Frontal cortex (tissue), 4 donors: ENCODE data around the gene NPFF. TPM values are rescaled to one million over a fixed set of nuclear protein-coding genes. Genes with fewer than 3 reads are reported as not detected.
"Not testable (repeated sequence)": the region's sequence is repeated elsewhere in the genome, so short reads cannot be mapped to it uniquely, and the experiment has no call there.

ENCODE experiments used
- DNase-seq, 2 donors: peaks; one replicate each; pipeline ENCODE4 v3.0.0; 2012; ENCODE audit warnings: low spot score in 2 of 2
- FAIRE-seq: peaks from 2 replicates; lab custom pipeline; 2012; peaks lifted over from hg19 to GRCh38; lab: Jason Lieb, UNC
- total RNA-seq: library from RNA; depleted of rRNA; stranded (reverse); fragments of >200 nt; gene quantifications from one replicate; pipeline ENCODE4 v1.2.3, GENCODE V29; 2014
- donor health status: control.
- donor health status: control.
- donor health status: control.

NPFF gene
- total RNA-seq, 1 donor from 2014 or later: not detected

DNA sequence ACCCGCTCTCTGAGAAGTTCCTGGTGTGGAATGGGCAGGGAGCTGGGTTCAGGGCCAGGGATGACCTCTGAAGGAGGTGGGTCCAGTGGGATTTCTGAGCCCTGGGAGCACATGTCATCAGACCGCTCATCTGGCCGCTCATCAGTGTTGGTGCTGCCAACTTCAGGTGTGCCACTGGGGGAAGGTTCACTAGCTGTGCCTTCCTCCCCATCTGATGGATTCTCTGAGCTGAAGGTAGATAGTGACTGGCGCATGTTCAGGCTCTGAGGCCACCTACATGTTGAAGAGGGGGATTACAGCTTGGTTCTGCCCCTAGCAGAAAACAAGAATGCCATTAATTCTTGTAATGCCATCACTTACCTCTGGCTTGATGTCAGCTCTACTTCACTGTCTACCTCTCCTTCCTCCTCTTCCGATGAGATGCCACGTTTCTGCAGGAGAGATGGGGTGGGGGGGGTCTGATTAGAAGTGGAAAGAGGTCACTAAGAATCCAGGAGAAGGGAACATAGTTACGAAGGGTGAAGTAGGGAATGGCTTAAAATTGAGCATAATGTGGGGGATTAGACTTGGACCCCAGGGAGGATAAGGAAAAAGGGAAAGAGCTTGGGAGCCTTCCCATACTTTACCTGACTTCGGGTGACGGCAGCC, 25.2 kb downstream of the NPFF start:
- DNase-seq (no peak), FAIRE-seq (no peak)

DNA sequence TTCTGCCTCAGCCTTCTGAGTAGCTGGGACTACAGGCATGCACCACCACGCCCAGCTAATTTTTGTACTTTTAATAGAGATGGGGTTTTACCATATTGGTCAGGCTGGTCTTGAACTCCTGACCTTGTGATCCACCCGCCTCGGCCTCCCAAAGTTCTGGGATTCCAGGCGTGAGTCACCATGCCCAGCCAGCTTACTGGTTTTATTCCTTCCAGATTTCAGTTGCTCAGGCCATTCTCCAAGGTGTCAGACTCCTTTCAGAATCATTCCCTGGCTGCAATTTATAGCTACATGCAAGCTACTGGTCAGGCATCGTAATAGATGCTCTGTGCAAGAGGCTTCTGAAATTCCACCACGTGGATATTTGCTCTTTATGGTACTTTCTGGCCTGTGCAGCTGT, 25.8 kb downstream of the NPFF start:
- not testable (repeated sequence) for DNase-seq, FAIRE-seq

DNA sequence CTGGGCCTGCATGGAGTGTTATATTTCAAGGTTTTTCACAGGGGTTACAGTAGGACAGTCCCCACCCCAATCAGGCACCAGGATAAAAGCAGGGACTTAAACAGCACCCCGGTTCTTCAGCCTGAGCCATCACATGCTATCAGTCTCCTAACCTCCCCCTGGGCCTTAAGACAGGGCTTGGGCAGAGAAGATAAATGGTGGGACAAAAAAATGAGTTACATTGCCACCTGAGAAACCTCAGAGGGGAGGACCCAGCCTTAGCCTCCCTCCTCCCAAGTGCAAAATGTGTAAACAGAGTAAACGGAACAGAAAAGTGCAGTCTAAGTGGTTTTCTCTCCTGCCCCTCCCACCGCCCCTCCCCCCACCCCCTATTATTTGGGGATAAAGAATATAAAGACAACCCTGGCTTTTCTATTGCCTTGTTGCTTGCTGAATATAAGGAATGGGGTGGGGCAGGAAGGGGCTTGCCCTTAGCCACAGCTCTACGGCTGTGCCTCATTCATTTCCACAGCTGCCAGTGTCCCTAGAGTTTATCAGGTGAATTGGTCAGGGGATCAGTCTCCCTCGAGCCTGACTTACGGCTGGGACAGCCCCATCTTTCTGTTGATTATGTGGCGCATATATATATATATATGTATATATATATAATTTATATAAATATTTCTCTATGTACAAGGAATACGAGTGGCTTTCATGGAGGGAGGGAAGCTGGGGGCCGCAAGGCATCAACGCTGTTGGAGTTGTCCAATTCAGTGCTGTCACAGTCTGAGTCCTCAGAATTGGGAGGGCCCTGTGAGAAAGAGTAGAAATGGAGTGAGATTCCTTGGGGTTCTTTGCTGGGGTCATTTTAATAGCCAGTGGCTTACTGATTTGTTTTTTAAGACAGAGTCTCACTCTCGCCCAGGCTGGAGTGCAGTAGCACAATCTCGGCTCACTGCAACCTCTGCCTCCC, 26.5 kb downstream of the NPFF start:
- no peak for FAIRE-seq

DNA sequence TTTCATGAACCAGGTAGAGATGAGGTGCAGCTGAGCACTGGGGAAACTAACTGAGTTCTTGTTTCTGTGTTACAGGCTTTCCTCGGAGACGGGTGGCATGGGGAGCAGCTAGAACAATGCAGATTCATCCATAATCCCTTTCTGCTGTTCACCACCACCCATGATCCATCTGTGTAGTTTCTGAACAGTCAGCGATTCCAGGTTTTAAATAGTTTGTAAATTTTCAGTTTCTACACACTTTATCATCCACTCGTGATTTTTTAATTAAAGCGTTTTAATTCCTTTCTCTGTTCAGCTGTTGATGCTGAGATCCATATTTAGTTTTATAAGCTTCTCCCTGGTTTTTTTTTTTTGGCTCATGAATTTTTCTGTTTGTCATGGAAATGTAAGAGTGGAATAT, 28.0 kb downstream of the NPFF start:
- DNase-seq: no peak
- no peak for FAIRE-seq

More for the DNA sequence above, 26.5 kb downstream of the NPFF start:
- DNase-seq: no peak

DNA sequence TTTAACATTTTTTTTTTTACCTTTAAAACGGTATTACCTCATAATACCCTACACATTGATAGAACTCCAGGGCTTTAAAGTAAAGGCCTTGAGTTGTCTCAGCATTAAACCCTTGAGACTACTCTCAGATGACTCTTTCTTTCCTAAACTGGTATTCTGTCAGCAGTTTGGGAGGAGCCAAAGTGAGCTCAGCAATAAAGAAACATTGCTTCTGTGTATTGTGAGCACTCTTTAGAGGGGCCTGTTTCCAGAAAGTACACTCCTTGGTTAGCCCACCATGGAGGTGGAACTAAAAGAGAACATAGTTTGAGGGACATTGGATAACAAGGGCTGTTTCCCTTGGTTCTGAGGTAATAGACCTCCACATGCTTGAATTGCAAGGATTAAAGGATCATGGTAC, 28.4 kb downstream of the NPFF start:
- no peak for DNase-seq
- no peak for FAIRE-seq

DNA sequence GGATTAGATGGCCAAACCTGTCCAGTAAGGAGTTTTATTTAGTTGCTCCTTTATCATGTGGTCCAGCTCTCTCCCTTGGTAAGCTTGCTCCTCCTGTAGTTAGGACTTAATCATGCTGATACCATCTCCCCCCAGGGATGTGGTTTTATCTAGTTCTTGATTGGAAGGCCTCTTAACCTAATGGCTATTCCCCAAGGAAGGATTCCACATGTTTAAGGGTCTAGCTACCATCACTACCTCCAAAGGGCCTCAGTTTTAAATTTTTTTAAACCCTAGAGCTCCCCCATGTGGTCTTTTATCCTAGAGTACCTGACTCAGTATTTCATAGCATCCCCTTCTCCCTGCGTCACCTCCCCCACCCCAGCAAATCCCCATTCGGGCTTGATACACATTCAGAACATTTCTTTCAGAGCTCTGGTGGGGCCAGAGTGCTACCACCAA, 30.5 kb downstream of the NPFF start:
- no peak for DNase-seq
- FAIRE-seq: no peak

DNA sequence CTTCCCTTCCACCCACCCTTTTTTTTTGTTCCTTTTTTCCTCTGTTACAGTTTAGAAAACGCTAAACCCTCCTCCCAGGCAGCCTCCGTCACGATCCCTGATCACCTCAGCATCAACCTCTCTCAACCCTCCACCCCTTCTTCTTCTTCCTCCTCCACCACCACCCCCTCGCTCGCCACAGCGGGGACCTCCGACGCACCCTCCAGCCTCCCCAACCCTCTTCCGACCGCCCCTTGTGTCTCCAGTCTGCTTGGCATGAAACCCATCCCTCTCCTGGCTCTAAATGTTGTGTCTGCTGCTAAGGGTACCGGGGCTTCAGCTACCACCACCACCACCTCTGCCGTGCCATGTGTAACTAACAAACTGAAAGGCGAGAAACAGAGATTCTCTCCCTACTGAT, 32.5 kb downstream of the NPFF start:
- FAIRE-seq (no peak), DNase-seq (no peak)

DNA sequence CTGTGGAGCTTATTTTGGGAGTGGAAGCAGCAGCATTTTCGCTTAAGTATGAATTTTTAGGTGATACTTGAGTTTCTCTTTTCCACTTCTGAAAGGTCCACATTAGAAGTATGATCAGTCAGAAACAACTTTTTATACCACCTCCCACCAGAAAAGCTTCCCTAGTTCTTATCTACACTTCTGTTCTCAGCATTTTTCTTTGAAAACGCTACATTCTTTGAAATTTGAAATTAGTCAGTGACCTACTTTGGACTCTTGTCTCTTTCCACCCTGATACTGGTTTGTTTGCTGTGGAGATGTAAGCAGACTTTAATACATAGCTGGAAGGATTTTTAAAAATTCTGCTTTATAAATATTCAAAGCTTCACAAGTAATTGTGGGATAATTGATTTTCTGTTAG, 33.2 kb downstream of the NPFF start:
- FAIRE-seq (no peak), DNase-seq (no peak)

DNA sequence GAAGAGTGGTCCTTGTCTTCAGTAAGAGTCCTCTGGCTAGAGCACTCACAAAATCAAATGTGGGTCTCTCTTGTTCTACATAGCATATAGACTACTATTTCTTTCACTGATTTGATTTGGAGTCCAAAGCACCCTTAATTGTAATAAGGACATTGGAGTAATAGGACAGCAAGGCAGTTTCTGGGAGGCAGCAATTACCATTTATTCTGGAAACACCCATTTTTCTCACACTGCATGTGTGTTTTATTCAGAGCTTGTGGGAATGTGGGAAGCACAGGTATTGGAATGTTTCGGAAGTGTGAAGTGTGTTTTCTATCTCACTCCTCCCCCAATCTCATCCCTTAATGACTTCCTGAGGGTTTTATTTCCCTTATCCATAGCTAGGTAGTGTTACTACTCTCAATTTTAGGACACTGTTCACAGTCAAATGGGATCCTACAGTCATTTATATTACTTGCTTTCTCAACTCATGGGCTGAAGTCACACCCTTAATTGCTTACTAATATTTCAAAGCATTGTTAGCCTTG, 35.2 kb downstream of the NPFF start:
- FAIRE-seq (no peak), DNase-seq (no peak)

DNA sequence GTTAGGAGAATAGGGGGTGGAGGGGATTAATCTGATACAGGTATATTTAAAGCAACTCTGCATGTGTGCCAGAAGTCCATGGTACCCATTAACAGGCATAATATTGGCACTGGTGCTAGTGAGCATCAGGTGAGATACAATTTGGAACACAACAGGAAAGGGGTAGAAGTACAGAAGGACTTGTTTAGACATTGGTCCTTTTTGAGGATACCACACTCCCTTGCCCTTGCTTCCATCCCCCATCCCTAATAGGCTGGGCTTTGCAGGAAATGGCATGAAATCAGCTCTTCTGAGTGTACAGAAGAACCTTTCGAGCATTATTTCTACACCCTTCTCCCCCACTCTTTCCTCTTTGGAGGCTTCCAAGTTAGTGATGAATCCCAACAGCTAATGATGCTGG, 39.0 kb downstream of the NPFF start:
- no peak for DNase-seq
- no peak for FAIRE-seq

DNA sequence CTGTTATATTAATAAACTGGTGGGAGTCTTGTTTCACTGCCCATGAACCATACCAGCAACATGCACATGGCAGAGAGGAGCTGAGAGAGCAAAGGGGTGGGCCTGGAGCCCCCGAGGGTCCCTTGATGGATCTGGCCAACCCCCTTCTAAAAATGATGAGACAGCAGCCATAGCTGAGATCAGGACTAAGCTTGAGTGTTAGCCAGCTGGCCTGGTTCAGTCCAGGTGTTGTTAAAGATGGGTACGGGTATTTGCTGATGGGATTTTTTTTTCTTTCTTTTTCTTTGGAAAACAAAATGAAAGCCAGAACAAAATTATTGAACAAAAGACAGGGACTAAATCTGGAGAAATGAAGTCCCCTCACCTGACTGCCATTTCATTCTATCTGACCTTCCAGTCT, 39.4 kb downstream of the NPFF start:
- DNase-seq (no peak), FAIRE-seq (no peak)

DNA sequence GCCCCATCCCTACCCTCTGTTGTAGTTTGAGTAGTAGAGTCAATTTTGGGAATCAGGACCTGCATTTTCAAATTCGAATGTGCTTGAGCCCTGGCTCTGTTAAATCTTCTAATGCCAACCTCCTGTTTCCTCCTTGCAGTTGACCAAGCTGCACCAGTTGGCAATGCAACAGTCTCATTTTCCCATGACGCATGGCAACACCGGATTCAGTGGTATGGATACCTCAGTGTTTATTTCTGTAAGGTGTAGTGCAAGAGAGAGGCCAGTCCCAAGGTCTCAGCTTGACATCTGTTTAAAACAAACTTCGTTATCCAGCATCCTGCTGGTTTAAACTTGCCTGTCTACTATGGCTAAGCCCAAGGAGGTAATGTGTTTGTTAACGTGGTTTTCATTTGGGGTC, 40.2 kb downstream of the NPFF start:
- DNase-seq (no peak), FAIRE-seq (no peak)

DNA sequence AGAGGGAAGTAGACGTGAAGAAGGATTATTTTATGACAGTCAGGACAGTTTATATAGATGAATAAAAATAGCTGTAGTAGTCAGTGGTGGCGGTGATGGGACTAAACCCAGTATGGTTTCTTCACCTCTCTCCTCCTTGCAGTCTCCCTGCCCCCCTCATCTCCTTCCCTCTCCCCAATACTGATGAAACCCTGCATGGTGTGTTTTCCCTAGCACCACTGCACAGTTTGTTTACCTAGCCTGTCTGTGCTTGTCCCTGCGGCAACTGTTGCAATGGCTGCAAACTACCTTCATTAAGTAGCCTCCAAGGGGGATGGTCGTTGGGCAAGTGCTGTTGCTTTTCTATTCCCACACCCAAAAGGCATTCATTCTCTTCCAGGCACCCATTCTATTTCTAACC, 40.6 kb downstream of the NPFF start:
- FAIRE-seq: no peak
- DNase-seq: no peak

DNA sequence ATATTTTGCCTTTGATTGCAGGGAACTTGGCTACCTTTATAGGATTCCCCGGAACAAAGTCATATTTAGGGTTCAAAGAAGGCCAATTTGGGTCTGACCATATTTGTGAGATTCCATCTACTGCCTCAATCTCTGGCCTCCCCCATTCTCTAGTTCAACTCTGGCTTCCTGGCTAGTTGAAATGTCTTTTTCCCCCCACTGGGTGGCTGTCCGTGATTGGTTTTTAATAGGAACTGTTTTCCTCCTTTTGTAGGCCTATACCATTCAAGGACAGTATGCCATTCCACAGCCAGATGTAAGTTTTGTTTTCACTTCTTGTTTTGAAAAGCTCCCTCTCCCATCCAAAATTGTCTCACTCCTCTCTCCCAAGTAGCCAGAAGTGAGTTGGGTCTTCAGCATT, 41.6 kb downstream of the NPFF start:
- DNase-seq (no peak), FAIRE-seq (no peak)

DNA sequence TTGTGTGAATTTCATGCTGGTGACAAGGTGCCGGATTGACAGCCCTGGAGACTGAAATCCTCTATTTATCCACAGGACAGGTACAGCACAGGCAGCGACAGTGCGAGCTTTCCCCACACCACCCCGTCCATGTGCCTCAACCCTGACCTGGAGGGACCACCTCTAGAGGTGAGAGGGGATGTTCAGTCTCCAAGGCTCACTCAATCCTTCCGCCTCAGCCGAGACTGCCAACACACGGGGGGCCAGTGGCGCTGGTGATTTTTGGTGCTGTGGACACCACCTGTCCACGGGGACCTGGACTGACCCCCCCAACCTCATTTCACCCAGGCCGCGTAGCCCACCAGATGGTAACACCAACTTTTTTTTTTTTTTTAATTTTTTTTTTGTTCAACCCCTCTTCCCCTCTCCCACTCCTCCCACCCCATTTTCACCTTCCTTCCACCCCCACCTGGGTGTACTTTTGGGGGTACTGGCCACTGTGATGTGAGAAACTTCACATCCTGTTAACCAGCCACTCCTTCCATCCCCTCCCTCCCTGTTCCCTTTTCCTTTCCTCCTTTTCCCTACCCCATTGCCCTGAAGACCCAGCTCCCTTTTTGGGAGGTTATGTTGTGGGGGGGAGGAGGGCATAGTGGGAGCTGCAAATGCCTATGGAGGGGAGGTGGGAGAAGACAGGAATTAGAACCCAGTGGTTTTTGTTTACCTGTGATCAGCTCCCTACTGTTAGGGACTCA, 42.4 kb downstream of the NPFF start:
- FAIRE-seq: no peak
- DNase-seq: no peak

DNA sequence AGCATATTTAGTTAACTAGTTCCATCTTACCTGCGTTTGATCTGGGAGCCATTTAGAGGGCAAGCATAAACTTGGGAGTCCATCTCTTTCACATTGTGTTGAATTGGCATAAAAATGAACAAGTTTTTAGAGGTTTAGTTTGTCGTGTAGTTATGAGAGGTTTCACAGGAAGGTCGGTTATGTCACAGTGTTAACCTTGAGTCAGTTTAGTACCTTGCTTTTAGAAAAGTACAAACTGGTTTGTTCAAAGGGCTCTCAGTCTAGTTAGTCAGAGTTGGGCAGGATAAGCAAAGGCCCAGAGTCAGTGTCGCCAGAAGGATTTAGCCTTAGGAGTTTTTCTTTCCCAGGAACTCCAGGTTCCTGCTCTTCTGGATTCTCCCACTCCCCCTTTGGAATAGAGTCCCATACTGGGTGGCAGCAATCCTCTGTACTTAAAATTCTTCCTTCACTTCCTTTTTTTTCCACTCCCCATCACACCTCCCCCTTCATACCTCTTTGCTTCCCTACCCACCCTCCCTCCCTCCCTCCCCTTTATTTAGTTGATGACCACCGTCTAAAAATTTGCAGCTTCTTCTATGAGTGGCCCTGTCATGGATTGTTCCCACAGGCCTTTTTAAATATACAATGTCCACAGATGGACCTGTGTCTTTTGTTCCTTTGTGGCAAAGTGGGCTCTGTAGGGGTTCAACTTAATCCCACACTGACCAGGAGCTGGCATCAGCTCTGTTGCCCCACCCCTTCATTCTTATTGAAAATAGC, 43.3 kb downstream of the NPFF start:
- FAIRE-seq (no peak), DNase-seq (no peak)

DNA sequence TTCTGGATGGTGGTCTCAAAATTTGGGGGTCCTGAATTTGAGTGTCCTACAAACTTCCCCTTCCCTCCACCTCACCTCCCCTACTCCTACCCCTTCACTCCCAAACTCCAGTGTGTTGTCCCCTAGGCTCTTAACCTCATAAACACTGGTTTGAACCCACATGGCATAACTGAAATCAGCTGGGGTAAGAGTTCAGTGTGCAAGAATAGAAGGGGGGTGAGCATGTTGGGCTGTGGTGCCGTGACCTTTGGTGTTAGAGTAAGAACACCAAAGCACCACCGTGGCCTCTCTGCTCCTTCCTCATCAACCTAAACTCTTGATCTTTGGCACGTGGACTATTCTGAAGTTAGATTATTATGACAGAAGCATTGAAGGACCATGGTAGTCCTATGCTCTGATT, 44.3 kb downstream of the NPFF start:
- DNase-seq: no peak
- no peak for FAIRE-seq

DNA sequence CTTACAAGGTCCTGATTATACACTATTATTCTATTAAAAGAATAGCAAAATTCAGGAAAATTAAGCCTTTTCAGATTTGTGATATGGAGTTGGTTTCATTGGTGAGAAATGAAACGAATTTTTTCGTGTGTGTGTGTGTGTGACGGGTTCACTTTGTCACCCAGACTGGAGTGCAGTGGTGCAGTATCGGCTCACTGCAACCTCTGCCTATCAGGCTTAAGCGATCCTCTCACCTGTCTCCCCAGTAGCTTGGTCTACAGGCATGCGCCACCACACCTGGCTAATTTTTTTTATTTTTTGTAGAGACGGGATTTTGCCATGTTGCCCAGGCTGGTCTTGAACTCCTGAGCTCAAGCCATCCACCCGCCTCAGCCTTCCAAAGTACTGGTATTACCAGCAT, 45.7 kb downstream of the NPFF start:
- FAIRE-seq (no peak), DNase-seq (no peak)

DNA sequence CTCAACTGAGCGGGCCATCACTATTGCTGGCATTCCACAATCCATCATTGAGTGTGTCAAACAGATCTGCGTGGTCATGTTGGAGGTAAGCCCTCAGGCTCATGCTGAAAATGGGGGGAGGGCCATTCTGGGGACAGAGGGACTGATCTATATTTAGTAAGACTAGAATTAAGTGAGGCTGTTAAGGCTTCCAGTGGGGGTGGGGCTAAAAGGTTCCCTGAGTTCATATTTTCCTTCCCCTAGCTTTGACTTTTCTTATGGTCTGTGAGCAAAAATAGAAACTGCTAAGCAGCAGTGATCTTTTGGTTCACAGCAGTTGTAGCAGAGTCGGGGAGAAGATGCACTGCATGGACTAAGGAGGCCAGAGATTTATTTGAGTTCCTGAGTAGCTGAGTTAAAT, 46.2 kb downstream of the NPFF start:
- DNase-seq: no peak

DNA sequence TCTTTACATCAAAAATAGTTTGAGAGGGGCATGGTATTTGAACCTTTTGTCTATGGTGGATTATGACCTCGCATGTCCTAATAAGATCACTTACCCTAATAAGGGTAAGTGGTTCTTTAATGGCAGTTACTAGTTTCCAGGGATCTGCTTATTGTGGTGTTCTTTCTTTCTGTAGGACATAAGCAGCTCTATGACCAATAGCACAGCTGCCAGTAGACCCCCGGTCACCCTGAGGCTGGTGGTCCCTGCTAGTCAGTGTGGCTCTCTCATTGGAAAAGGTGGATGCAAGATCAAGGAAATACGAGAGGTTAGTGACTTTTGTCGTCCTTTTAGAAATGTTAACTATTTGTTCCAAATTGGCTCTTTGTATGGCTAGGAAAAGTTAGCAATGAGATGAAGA, 48.2 kb downstream of the NPFF start:
- no peak for DNase-seq
- FAIRE-seq: no peak

More for the DNA sequence above, 46.2 kb downstream of the NPFF start:
- no peak for FAIRE-seq
